Rectal smooth muscle tissue (tissue), 1 donor: ENCODE data around the gene CFAP45.

Experiments used
- H3K27ac ChIP-seq: one replicate; pipeline ENCODE4 v1.7.0; 2013; ENCODE audit warnings: low read depth, low read length, inconsistent platforms
- H3K27me3 ChIP-seq: one replicate; pipeline ENCODE4 v1.7.0; 2013; ENCODE audit warnings: low read length; ENCODE audit not compliant: control insufficient read depth, insufficient read depth
- H3K36me3 ChIP-seq: one replicate; pipeline ENCODE4 v1.7.0; 2013; ENCODE audit warnings: low read length; ENCODE audit not compliant: control insufficient read depth, insufficient read depth
- H3K4me1 ChIP-seq: one replicate; pipeline ENCODE4 v1.7.0; 2013; ENCODE audit warnings: low read length; ENCODE audit not compliant: control insufficient read depth, insufficient read depth
- H3K4me3 ChIP-seq: one replicate; pipeline ENCODE4 v1.7.0; 2013; ENCODE audit warnings: low read length
- H3K9ac ChIP-seq: one replicate; pipeline ENCODE4 v1.7.0; 2013; ENCODE audit warnings: low read length

CFAP45 gene

DNA sequence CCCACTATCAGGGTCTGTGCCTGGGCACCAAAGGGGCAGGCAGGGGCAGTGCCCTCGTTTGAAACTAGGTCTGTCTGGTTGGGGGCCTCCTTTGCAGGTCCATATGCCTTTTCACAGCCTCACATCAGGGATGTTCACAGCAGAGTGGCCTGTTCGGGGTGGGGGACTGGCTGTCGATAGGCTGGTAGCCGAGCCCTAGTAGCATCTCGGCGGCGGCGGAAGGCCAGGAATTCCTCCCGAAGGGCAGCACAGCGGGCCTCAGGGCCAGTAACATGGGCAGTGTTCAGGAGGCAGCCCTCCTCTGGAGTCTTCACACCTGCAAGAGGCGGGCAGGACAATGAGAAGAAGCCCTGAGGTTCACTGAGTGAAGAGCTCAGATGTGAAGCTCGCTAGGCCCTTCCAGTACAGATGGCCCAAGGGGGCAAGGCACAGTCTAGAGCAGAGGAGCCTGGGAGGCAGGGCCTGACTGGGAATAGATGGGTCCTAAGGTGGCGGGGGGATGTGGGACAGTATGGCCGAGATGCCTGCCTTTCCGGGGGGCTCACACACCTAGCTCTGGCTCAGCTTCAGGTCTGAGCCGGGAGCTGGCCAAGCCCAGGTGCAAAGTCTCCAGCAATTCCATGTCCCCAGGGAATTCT is 27.4 kb upstream of the CFAP45 start:
- H3K4me1 ChIP-seq, result peaks cover 9% of the 10 kb centered on the region
- no peaks in the 10 kb centered on the region for H3K36me3 ChIP-seq
- H3K27me3 ChIP-seq, result no peaks in the 10 kb centered on the region
- H3K27ac ChIP-seq, result no peak overlapping the region
- no peak overlapping the region for H3K9ac ChIP-seq
- H3K4me3 ChIP-seq, result no peak overlapping the region

DNA sequence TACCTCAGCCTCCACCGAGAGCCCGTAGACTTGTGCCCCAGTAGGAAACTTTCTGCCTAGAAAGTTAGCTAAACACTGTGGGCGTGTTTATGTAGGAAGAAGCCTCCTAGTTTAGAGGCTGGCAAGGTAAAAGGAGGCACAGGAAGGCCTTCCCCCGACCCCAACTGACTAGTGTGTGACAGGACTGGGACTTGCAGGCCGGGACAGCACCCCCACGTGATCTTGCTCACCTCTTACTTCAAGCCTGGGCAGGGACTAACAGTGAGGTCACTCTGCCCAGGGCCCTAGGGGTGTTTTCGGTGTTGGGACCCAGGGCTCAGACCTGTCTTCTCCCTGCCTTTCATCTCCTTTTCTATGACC is 25.7 kb upstream of the CFAP45 start:
- Histone ChIP-seq H3K27ac (peak overlapping the region; percentile 97), H3K27me3 (no peaks in the 10 kb centered on the region), H3K36me3 (peaks cover 2% of the 10 kb centered on the region), H3K9ac (peak overlapping the region; percentile 20), H3K4me3 (peak overlapping the region; percentile 99), H3K4me1 (peaks cover 9% of the 10 kb centered on the region)

DNA sequence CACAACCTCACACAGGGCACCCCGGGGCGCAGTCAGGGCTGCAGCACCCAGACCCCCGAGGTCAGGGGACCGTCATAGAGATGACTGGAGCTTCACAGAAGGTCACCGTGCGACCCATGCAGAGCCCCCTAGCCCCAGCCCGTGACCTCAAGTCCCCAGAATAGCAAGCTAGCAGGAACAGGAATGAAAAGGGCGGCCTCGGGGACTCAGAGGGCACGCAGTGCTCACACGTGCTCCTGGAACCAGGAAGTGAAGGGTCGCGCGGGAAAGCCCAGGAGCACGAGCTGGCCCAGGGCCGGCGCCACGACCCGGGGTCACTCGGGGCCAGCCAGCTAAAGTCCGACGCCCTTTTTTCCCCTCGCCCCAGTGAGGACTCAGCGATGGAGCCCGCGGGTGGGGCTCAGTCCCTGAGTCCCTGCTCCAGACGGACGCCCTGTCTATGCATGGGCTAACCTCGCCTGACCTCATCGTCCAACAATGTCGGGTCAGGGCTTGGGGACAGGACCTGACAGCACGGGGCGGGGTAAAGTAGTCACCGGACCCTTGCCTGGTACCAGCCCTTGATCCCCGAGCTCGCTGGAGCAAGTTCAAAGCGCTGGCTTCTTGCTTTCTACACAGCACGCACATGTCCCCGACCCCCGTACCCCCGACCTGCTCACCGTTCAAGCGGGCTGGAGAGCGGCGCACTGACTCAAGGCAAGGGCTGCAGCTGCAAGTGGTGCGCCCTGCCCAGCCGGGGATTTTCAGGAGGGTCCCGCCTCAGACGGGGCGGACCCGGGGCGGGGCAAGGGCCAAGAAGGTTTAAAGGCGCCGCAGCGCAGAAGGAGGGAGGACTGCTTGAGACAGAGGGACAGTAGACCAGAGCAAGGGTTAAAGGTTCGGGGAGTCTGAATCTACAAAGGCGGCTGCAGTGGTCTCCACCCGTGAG is 25.1 kb upstream of the CFAP45 start, which contains the start of gene TAGLN2:
Gene TAGLN2, minus strand, starts transcription at position 717 of the 928 bp plus-strand sequence. CDS start 4,998 bp downstream, outside the sequence.
- Histone ChIP-seq H3K4me1 (peaks cover 9% of the 10 kb centered on the region), H3K9ac (peak within 1 kb of the TSS; percentile 99), H3K27ac (peak within 1 kb of the TSS; percentile 97), H3K27me3 (no peaks in the 10 kb centered on the region), H3K4me3 (peak within 1 kb of the TSS; percentile 99), H3K36me3 (peaks cover 6% of the 10 kb centered on the region)

DNA sequence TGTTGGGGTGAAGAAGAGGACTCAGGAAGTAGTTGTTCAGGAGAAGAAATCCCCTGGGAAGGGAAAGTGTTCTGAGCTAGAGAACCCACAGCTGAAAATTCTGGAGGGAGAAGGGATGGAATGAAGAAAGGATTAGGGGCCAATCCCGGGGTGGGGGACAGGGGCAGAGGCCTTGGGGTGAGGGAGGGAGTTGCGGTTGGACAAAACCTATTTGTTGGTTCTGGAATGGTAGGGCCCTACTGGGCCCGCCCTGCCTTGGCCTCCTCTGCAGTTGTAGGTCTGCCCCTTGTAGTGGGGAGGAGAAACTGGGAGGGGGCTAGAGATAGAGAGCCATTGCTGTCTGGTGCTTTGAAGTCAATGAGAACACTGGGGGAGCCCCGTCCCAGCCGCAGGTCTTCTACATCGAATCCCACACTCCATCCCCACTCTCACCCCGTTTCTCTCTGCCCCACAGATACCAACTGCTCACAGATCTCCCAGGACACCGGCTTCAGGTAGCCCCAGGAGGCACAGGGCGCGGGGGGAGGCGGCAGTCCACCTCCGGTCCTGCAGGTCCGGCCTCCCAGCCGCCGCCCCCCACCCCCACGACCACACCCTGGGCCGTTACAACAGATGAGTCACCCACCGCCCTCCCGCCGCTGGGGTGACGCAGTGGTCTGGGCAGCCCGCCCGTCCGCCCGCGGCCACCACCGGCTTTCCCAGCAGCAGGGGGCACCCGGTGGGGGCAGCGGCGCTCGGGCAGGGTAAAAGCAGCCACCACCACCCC is 24.2 kb upstream of the CFAP45 start:
- H3K4me1 ChIP-seq, result peaks cover 9% of the 10 kb centered on the region
- H3K36me3 ChIP-seq, result peaks cover 14% of the 10 kb centered on the region

DNA sequence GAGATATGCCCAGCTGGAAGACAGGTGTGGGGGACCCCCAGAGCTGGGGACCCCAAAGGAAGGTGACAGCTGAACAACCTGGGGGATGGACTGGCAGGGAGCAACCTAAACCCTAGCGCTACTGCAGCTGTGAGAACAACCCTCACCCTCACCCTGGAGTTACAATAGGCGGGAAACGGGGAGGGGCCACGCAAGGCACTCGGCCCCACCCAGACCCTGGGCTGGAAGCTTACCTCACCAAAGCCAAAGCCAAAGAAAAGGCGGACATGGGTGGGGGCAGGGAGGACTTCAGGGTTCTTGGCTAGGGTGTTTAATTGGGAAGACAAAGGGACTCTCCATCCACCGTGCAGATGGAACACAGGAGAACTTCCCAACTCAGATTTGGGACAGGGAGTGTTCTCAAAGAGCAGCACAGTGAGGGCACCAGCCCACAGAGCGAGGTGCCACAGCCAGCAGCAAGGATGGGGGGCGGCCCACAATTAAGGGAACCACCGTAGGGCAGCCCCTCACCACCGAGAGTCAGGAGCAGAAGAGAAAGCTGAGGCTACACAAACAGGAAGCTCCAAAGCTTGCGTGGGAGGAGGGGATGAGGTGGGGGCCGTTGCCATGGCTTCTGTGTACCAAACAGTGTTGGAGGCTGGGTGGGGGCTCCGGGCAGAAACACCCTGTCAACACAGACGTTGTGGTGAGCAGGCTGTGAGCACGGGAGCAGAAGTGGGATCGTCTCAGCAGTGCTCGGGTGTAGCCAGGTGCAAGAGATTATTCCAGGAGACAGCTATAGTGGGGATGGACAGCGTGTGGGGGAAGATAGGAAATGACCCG is 23.4 kb upstream of the CFAP45 start:
- H3K4me3 ChIP-seq, result peak overlapping the region; percentile 99
- H3K9ac ChIP-seq, result peak overlapping the region; percentile 91
- no peaks in the 10 kb centered on the region for H3K27me3 ChIP-seq
- peaks cover 9% of the 10 kb centered on the region for H3K4me1 ChIP-seq
- peaks cover 21% of the 10 kb centered on the region for H3K36me3 ChIP-seq
- H3K27ac ChIP-seq, result peak overlapping the region; percentile 97

More for the DNA sequence above, 24.2 kb upstream of the CFAP45 start:
- Histone ChIP-seq H3K27me3 (no peaks in the 10 kb centered on the region), H3K4me3 (peak overlapping the region; percentile 99), H3K27ac (peak overlapping the region; percentile 97), H3K9ac (peak overlapping the region; percentile 99)

DNA sequence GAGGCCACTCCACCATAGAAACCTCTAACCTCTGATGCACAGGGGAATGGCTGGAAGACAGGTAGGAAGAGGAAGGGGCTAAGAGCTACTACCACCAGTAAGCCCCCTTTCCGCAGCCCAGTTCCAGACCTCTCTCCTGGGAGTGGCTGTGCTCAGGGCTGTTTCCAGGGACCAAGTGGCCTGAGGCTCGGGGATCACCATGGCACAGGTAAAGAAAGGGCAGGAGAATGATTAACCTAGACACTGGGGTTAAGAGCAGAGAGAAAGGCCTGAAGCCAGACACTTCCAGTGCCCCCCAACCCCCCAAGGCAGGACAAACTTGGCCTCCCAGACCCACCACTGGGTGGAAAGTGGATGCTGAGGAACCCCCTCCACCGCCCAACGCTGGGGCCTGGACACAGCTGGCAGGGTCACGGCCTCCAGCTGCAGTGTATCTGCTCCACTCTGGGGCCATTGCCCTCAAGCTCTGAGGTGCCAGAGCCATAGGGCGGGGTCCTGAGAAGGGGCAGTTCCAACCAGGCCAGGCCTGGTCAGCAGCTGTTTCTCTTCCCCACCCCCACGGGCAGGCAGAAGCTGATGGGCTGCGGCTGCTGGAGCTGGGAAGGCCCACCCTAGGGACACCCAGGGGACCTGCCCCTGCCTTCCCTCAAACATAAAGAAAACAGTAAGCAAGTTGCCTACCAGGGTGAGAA is 22.7 kb upstream of the CFAP45 start:
- Histone ChIP-seq H3K27ac (peak overlapping the region; percentile 97), H3K4me3 (peak overlapping the region; percentile 99), H3K9ac (peak overlapping the region; percentile 91), H3K4me1 (peaks cover 9% of the 10 kb centered on the region), H3K27me3 (no peaks in the 10 kb centered on the region), H3K36me3 (peaks cover 23% of the 10 kb centered on the region)

DNA sequence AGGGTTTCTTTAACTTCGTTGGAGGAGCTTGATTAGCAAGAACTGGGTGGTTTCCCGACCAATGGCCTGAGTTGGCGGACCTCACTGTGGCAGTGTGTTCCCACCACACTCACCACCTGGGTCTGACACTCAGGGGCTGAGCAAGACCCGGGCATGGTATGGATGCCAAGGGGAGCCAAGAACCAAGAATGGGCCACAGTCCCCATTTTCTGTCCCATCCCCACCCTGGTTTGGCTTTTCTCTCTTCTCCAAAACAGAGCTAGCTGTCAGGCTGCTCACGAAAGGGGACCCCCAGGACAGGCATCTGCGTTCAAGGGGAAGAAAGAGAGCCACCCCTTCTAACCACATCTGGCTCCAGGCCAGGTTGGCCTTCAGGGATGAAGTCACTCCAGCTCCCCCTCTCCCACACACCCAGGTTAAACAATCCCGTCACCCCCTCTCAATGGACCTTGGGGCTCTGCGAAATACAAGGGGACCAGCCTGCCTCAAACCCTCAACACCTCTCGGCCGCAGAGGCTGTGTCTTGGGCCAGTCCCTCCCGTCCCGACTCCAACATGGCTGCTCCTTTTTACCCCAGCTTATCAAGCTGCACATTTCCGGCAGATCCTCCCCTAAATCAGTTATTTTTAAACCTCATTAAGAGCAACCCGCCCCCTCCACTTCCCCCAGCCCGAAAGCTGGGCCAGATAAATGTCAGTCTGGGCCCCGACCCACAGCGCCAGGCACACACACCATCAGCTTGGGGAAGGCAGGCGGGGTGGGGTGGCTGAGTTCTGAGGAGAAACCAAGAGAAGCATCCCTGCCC is 21.9 kb upstream of the CFAP45 start:
- no peaks in the 10 kb centered on the region for H3K27me3 ChIP-seq
- peaks cover 23% of the 10 kb centered on the region for H3K36me3 ChIP-seq
- H3K27ac ChIP-seq, result peak overlapping the region; percentile 97
- H3K4me1 ChIP-seq, result peaks cover 9% of the 10 kb centered on the region
- peak overlapping the region; percentile 34 for H3K9ac ChIP-seq
- H3K4me3 ChIP-seq, result peak overlapping the region; percentile 99

DNA sequence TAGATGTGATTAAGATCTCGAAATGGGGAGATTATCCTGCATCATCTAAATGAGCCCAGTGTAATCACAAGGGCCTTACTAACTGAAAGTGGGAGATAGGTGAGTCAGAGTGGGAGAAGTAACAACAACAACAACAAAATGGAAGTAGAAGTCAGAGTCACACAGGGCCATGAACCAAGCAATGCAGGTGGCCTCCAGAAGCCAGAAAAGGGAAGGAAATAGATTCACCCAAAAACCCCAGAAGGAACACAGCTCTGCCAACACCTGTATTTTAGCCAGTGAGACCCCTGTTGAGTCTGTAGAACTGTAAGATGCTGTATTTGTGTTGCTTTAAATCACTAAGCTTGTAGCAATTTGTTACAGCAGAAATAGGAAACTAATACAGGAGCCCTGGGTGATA is 21.3 kb upstream of the CFAP45 start:
- H3K9ac ChIP-seq, result no peak overlapping the region
- peak overlapping the region; percentile 99 for H3K4me3 ChIP-seq
- H3K27ac ChIP-seq, result peak overlapping the region; percentile 97
- peaks cover 10% of the 10 kb centered on the region for H3K4me1 ChIP-seq
- no peaks in the 10 kb centered on the region for H3K27me3 ChIP-seq
- peaks cover 23% of the 10 kb centered on the region for H3K36me3 ChIP-seq

DNA sequence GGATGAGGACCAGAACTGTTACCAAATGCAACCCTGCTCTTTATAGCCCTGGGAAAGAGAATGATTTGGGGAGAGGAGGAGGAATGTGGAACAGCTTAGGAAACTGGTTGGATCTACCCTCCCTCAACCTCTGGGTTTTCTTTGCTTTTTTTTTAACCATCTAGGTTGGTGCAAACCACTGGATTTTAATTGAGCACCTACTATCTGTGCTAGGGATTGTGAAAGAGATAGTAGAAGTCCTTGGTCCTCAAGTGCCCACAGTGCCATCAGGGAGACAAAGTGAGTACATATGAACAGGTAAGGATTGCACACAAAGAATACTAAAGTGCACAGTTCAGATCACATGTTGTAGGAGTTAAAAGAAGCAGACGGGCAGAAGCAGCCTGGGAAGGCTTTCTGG is 20.7 kb upstream of the CFAP45 start:
- H3K27ac ChIP-seq, result no peak overlapping the region
- no peak overlapping the region for H3K9ac ChIP-seq
- peaks cover 23% of the 10 kb centered on the region for H3K36me3 ChIP-seq
- H3K4me1 ChIP-seq, result peaks cover 5% of the 10 kb centered on the region
- no peak overlapping the region for H3K4me3 ChIP-seq
- H3K27me3 ChIP-seq, result no peaks in the 10 kb centered on the region

DNA sequence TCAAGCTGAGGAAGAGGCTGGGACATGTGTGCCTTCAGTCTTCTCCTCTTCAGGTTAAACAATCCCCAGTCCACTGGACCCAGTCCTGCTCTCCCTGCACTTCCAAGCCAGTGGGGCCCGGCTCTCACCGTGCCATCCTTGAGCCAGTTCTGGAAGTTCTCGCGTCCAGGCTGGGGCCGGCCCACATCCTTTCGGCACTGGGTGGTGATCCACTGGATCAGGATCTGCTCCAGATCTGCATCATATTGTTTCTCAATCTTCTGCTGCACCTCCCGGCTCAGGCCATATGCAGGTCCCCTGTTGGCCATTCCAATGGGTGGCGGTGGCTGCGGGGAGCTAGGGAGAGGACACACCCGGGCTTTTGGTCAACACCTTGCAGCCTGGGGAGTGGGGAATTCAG is 20.2 kb upstream of the CFAP45 start:
- H3K36me3 ChIP-seq, result peaks cover 23% of the 10 kb centered on the region
- no peaks in the 10 kb centered on the region for H3K27me3 ChIP-seq
- H3K4me3 ChIP-seq, result no peak overlapping the region
- H3K9ac ChIP-seq, result no peak overlapping the region
- no peak overlapping the region for H3K27ac ChIP-seq
- H3K4me1 ChIP-seq, result peaks cover 5% of the 10 kb centered on the region
